Epithelial cell of prostate (primary cell): ENCODE results near the gene MAPK4.
A peak's percentile ranks its signal among the peaks of the same experiment; 100 is the strongest.

Experiments
- DNase-seq: peaks from one replicate; pipeline ENCODE4 v3.0.0-alpha.2; 2011; ENCODE audit warnings: low read depth, low spot score
- H3K27ac ChIP-seq: fragments of 450-650 bp; 2 replicates; pipeline ENCODE4 v1.5.1; 2017; ENCODE audit warnings: mild to moderate bottlenecking

The MAPK4 gene

DNA sequence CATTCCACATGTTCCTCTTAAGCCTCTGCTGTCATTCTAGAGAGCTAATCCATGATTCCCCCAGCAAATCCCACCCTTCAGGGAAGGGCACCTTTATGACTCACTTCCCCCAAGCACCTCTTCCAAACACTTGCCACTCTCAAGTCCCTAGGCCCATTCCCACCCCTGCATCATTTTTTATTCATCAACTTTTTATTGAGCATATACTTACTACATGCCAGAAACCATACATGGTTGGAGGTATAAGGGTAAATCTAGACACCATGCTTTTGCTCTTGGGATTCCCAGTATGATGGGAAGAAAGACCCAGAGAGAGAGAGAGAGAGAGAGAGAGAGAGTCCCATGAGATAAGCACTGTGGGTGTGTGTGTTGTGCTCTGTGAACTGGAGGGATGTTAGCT is 87.9 kb downstream of the MAPK4 start:
- no peak overlapping the region for H3K27ac ChIP-seq
- no peak for DNase-seq

DNA sequence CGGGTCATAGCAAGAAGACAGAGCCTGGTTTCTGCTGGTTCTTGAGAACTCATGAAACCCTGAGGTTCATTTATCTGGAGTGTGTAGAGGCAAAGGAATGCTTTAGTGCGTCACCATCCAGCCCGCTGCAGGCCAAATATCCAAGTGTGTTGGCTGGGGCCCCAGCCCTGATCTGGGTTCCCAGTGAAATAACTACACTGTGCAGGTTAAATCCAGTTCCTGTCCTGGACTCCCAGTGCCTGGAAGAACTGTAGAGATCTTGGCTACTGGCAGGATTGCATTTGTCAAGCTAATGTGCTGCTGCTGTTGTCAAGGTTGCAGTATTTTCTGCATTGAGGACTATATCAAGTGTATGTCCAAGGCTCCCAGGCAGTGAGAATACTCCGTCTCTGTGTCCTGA is 89.9 kb downstream of the MAPK4 start:
- DNase-seq: no peak
- no peak overlapping the region for H3K27ac ChIP-seq

DNA sequence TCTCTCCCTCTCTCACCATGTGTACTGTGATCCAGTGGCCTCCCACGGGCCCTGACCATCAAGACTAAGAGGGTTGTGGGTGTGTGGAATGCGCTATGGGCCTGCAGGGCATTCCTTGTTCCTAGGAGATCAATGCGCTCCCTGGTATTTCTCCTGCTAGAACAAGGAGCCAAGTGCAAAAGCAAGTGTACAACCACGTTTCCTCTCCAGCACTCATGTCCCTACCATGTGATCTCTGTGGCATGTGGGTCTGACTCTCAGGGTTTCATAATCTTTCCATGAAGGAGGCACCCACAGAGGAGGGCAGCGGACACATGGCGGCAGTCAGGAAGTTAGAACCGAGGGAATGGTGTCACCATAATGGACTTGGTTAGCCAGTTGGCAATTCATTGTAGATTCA is 91.4 kb downstream of the MAPK4 start:
- H3K27ac ChIP-seq: no peak overlapping the region
- no peak for DNase-seq

DNA sequence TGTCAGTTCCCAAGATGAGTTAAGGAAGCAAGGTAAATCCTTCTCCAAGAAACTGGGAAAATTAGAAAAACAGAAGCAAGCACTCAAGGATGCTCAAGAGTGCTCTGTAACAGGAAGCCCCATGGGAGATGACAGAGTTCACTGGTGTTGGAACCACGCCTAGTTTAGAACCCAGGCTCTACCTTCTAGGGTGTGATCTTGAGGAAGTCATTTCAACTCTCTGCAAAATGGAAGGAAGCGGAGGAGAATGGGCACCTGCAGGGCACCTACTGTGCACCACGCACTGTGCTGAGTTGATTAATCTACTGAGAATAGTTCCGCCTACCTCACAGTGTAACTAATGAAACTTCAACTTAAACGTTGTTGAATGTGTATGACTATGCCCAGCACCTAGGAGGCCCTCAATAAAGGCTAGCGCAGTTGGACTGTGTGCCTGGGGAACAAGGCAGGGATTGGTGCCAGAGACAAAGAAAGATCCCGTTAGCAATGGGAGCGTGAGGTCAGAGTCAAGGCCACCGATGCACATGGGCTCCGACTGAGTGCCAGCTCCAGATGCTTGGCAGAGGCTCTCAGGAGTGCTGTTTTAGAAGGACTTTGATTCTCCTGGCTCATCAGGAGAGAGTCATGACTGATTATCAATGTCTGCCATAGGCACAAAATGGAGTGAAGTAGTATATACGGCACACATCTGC is 93.7 kb downstream of the MAPK4 start:
- no peak for DNase-seq

DNA sequence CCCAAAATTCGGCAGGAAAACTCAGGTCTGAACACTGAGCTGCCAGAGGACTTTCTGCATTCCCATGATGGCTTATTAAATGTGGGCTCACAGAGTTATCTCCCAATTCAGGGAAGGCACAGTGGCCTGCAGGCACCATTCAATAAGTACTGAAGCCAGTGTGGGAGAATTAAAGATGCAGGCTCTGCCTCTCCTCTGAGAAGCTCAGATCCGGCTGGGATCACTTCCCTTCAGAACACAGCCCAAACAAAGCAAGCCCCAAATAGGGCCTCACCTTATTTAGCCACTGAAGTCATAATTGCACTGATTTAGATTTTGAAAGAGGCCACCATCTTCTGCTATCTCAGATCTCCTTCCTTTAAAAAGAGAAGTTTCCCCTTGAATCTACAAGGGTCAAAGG is 94.3 kb downstream of the MAPK4 start:
- H3K27ac ChIP-seq: no peak overlapping the region
- DNase-seq: no peak

More for the DNA sequence above, 93.7 kb downstream of the MAPK4 start:
- H3K27ac ChIP-seq: no peak overlapping the region

DNA sequence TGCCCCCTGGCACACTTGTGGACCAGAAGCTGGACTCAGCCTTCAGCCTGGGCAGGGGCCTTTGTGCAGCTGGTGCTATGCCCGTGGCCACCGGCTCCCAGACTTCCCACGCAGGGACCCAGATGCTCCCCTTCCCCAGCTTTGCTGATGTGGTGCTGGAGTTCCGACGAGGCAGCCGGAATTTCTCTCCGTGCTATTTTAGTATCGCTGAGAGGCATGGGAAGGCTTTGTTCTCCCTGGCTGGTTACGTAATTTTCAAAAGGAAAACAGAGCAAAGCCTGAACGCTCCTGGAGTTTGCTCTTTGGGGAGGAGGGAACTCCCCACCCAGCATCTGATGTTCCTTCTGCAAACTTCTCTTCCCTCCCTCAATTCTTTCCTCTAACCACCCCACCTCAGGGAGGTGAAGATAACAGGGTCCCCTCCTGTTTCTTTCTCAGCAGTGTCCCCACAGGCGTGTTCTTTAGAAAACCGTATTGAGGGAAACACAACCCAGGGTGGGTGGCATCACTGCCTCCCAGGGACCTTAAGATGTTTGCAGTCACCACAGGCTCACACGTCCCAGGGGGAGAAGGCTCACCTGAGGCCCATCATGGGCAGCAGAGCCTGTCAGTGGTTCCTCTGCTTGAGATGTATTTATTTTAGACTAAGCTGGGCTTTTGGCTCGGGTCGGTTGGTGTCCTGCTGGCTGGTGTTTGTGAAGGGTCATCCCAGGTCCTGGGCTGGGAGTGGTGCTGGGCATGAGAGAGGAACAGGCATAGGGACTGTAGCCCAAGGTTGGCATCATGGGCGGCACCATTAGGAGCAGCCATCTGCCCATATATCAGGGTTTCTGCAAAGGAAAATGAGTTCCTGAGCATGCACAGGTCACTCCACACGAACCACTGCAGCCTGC is 95.0 kb downstream of the MAPK4 start:
- no peak overlapping the region for H3K27ac ChIP-seq
- no peak for DNase-seq

DNA sequence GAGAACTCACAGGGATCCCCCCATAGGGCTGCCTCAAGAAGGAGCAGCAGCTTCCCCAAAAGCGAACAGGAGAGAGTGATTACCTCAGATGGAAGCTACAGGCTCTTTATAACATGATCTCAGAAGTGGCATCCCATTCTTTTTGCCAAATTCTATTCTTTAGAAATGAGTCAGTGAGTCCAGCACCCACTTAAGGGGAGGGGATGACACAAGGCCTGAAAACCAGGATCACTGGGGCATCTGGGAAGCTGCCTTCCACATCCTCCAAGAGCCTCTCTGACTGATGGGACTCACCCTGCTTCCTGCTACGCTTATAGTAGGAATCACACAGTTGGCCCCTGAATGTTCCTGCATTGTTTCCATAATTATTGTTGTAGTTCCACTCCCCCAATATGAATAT is 96.5 kb downstream of the MAPK4 start:
- DNase-seq: no peak
- H3K27ac ChIP-seq: no peak overlapping the region

DNA sequence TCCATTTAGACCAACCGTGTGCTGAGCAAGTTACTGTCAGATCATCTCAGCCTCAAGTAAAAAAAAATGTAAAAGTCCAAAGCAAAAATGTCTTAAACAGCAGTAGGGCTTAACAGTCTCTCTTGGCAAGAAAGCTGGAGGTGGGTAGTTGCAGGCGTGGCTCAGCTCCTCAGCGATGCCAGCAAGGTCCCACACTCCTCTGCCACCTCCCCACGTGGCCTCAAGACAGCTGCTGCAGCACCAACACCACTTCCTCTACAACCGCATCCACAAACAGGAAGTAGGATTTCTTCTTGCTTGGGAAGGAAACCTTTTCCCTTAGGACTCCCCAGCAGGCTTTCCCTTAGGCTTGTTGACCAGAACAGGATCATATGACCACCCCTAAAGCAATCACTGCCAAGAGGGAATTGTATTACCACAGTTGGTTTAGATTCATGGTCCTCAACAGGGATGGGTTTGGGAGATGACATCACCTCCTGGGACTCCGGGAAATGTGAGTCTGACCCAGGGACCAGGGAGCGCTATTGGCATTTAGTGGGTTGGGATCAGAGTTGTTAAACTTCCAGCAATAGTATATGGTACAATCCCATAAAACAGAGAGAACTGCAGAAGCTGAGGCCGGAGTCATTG is 97.1 kb downstream of the MAPK4 start:
- no peak overlapping the region for H3K27ac ChIP-seq
- DNase-seq: no peak

DNA sequence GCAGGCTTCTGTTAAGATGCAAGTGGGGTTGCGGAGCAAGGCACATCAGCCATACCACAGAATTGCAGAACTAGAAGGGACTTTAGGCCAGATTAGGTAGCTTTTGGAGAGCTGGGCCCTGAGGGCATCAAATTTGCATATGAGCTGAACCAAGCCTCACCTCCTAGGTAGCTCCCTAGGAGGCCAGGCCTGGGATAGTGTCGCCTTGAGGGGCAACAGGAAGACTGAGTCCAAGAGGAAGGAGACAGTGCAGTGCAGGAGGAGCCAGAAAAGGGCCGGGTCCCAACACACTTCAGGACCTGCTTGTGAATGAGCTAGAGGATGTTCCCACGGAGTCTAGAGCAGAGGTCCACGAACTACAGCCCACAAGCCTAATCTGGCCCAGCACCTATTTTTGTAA is 98.7 kb downstream of the MAPK4 start:
- H3K27ac ChIP-seq: no peak overlapping the region
- no peak for DNase-seq

DNA sequence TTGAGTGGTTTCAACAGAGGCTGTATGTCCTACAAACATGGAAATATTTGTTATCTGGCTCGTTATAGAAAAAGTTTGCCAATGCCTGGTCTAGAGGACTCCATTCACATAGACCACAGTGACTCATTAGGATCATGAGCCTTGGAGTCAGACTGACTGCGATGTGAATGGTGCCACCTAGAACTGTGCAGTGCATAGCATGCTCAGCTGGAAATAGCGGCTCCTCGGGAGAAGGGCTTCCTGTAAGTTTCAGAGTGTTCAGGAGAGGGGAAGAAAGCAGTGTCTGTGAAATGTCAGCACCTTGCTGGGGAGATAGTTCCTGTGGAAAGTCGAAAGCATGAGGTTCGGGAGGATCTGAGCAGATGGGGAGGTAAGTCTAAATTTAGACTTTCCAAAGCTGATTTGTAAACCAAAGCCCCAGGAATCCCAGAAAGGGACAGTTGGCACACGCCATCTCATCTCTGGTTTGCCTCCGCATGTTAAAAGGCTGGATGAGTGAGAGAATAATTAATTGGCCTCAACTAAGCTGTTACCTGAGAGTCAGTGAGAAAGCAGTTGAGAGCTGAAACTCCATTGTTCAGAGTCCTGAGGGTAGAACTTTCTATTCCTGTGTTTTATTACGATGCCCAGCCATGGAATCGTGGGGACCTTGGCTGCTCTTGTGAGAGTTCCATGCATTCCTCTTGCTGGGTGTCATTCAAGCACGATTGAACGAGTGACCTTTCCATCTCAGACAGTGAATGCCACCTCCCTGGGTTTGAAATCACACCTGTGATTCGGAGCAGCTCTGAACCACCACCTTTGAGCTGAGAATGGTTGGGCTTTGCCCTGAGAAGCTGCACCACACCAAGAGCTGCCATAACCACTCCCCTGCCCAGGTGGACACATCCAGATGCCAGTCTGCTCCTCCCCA is 99.5 kb downstream of the MAPK4 start:
- no peak overlapping the region for H3K27ac ChIP-seq

DNA sequence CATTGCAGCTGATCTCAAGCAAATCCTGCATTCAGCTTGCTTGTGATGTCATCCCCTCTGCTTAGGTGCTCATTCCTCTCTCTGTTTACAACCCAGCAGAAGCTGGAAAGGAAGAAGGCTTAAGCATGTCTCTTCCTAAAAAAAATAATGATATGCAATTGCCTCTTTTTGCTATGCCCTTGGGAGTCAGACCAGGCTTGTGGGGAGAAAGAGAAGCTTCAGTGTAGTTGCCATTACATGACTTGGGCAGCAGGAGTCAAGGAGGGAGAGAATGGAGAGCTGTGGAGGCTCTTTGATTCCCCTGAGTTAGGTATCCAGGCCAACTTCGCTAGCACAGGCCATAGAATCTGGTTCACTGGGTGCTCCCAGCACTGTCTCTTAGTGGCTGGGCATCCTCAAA is 101.1 kb downstream of the MAPK4 start:
- no peak overlapping the region for H3K27ac ChIP-seq
- DNase-seq: no peak

More for the DNA sequence above, 99.5 kb downstream of the MAPK4 start:
- DNase-seq: peak; percentile 40

DNA sequence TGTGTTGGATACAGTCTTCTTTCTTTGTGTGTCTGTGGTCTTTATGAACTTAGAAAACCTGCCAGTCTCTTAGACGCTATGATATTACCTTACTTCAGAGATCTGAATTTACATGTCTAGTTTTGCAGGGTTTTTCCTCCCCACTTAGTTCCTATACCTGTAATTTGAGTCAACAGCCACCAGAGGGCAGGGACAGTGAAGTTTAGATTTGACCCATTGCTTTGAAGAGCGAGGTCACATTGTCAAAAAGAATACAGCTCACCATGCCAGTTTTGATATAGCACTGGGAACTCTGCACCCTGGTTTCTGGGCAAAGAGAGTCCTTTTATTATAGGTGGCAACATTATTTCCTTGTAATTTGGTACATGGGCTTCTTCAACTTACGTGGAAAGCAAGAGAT is 102.3 kb downstream of the MAPK4 start:
- DNase-seq: no peak
- no peak overlapping the region for H3K27ac ChIP-seq

DNA sequence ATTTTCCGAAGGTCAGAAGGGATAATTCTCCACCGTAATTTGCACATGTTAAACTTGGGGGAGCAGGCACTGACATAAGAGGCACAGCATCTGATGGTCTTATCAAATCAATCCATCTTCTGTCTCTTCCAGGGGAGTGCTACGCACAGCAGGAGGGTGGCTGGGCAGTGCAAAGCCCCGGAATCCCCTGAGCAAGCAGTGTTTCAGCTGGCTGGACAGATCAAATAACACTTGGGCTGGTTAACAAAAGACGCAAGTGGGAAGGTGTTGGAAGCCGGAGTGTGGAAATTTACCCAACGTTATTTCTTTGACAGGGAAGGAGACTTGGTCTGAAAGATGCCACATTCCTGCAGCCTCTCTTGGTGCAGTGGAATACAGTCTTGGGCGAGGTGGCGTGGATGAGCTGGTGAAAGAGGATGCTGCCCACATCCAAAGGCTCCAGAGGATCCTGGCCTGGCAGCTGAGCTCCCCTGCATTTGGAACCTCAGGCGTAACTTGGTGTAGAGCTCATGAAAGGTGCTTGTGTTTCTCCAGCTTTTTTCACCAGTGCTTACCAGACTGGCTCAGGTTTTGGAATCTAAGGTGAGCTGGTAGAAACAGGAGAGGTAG is 103.0 kb downstream of the MAPK4 start:
- no peak overlapping the region for H3K27ac ChIP-seq

DNA sequence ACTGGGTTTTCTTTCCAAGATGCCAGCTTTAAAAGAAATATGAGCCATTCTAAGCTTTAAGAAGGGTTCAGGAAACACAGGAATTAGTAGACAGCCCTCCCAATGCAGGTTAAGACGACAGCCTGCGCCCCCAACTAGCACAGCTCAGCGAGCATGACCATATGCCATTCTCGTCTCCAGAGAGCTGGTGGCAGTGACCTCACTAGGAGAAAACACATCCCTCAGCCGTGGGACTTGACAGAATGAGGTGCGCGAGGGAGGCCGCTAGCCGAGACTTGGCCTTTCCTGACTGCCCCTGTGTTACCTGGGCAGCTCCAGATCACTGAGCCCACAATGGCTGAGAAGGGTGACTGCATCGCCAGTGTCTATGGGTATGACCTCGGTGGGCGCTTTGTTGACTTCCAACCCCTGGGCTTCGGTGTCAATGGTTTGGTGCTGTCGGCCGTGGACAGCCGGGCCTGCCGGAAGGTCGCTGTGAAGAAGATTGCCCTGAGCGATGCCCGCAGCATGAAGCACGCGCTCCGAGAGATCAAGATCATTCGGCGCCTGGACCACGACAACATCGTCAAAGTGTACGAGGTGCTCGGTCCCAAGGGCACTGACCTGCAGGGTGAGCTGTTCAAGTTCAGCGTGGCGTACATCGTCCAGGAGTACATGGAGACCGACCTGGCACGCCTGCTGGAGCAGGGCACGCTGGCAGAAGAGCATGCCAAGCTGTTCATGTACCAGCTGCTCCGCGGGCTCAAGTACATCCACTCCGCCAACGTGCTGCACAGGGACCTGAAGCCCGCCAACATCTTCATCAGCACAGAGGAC is 103.9 kb downstream of the MAPK4 start:
- no peak for DNase-seq
- no peak overlapping the region for H3K27ac ChIP-seq

More for the DNA sequence above, 103.0 kb downstream of the MAPK4 start:
- DNase-seq: no peak

DNA sequence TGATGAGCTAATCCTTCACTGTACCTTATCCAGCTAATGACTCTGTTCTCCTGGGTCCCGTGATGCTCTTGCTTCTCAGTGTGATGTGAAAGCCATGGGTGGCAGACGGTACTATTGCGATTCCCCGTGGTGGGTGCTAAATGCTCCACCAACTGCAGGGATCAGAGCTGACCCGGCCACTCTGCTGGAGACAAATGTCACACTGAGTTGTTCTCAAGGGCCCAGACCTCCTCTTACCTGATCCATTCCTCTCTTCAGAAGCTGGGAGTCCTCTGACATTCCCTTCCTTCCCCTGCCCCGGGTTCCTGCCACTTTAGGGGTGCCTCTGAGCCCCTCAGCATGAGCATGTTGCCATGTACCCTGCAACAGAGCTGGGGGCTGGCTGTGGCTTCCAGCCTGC is 105.1 kb downstream of the MAPK4 start:
- no peak overlapping the region for H3K27ac ChIP-seq
- no peak for DNase-seq

DNA sequence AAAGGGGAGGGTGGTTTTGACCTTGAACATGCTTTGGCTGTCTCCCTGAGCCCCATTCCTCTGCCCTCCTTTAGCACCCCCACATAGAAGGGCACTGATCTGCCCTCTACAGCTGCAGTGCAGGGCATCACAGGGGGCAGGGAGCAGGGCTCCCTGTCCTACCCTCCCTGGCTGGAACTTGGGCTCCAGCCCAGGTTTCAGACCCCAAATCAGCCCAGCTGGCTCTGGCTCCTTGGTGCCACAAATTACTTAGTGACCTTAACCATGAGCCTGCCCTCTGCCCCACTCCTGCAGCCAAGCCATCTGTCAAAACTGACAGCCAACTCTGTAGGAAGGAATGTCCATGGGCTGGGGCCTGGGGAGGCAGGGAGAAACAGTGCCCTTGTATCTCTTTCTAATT is 105.6 kb downstream of the MAPK4 start:
- DNase-seq: no peak
- no peak overlapping the region for H3K27ac ChIP-seq

DNA sequence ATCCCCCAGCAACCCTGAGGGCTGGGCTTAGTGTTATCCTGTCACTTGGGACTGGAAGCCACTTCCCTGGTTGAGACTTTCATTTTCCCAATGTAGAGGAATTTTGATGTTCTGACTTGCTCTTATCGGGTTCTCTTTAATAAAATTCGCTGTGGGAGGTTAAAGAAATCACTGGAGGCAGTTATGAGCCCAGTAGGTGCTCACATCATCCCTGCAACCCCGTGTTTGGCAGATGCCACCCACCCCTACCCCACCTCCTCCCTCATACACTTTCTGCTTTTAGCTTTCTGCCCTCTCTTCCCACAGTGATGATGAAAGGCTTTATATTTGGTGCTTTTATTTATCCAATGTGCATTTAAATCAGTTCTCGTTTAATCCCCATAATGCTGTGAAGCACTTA is 106.6 kb downstream of the MAPK4 start:
- DNase-seq: no peak
- H3K27ac ChIP-seq: no peak overlapping the region

DNA sequence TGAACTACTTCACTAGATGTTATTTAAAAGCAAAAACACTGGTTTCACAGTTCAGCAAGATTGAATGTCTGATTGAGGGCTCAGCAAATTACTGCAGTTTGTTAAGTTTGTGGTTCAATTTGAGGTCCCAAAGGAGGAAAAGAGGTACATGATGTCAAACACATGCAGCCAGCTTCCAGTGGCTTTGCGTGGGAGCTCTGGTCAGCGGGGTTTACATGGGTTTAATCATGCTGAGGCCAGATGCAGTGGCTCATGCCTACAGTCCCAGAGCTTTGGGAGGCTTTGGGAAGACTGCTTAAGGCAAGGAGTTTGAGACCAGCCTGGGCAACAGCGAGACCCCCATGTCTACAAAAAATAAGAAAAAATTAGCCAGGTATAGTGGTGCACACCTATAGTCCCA is 111.5 kb downstream of the MAPK4 start:
- DNase-seq: no peak

More for the DNA sequence above, 111.5 kb downstream of the MAPK4 start:
- H3K27ac ChIP-seq: no peak overlapping the region
